HEK293 (cell line): ENCODE measurements around the gene PTPRN2.

Source experiments
- CTCF ChIP-seq: fragments of 450-650 bp; formaldehyde crosslinking; IDR thresholded peaks from 2 replicates; pipeline ENCODE4 v1.5.1; 2016; ENCODE audit warnings: missing biosample characterization, missing genetic modification characterization
- ELK4 ChIP-seq: IDR thresholded peaks from 2 replicates; pipeline ENCODE4 v1.6.1; 2011; ENCODE audit warnings: mild to moderate bottlenecking, low read depth, low read length, borderline replicate concordance
- PRDM10 ChIP-seq: fragments of 450-650 bp; formaldehyde crosslinking; IDR thresholded peaks from 2 replicates; pipeline ENCODE4 v1.5.1; 2016; ENCODE audit warnings: missing biosample characterization, missing genetic modification characterization
- TSHZ1 ChIP-seq: fragments of 450-650 bp; formaldehyde crosslinking; IDR thresholded peaks from 2 replicates; pipeline ENCODE4 v1.5.1; 2016; ENCODE audit warnings: missing biosample characterization, missing genetic modification characterization, borderline replicate concordance
- ZBTB17 ChIP-seq: fragments of 450-650 bp; formaldehyde crosslinking; IDR thresholded peaks from 2 replicates; pipeline ENCODE4 v1.5.1; 2016; ENCODE audit warnings: missing biosample characterization, missing genetic modification characterization
- ZBTB26 ChIP-seq: fragments of 450-650 bp; formaldehyde crosslinking; optimal IDR thresholded peaks from 2 replicates; pipeline ENCODE3; 2016; ENCODE audit warnings: missing biosample characterization, mild to moderate bottlenecking, missing genetic modification characterization
- ZNF121 ChIP-seq: fragments of 450-650 bp; formaldehyde crosslinking; IDR thresholded peaks from 2 replicates; pipeline ENCODE4 v1.5.1; 2016; ENCODE audit warnings: missing biosample characterization, missing genetic modification characterization
- ZNF184 ChIP-seq: fragments of 450-650 bp; IDR thresholded peaks from 2 replicates; pipeline ENCODE4 v1.5.1; 2018; ENCODE audit warnings: missing biosample characterization, mild to moderate bottlenecking, missing genetic modification characterization
- ZNF24 ChIP-seq: fragments of 450-650 bp; formaldehyde crosslinking; IDR thresholded peaks from 2 replicates; pipeline ENCODE4 v1.5.1; 2016; ENCODE audit warnings: missing biosample characterization, missing genetic modification characterization
- ZNF398 ChIP-seq: fragments of 450-650 bp; formaldehyde crosslinking; IDR thresholded peaks from 2 replicates; pipeline ENCODE4 v1.5.1; 2017; ENCODE audit warnings: missing biosample characterization, missing genetic modification characterization
- ZNF544 ChIP-seq: fragments of 450-650 bp; formaldehyde crosslinking; IDR thresholded peaks from 2 replicates; pipeline ENCODE4 v1.5.0; 2017; ENCODE audit warnings: missing biosample characterization, missing genetic modification characterization
- ZNF623 ChIP-seq: fragments of 450-650 bp; formaldehyde crosslinking; IDR thresholded peaks from 2 replicates; pipeline ENCODE4 v1.5.1; 2016; ENCODE audit warnings: missing biosample characterization, missing genetic modification characterization
- ZNF645 ChIP-seq: fragments of 450-650 bp; formaldehyde crosslinking; IDR thresholded peaks from 2 replicates; pipeline ENCODE4; 2016; ENCODE audit warnings: missing biosample characterization, missing genetic modification characterization
- ZNF747 ChIP-seq: fragments of 450-650 bp; formaldehyde crosslinking; IDR thresholded peaks from 2 replicates; pipeline ENCODE4 v1.5.1; 2016; ENCODE audit warnings: missing biosample characterization, missing genetic modification characterization

GRCh38 chr7:157689269-157690057, 898.2 kb downstream of the PTPRN2 start:
- no peak for TF ChIP-seq TSHZ1 (tag by site-specific recombination)
- no peak for TF ChIP-seq CTCF (tag by site-specific recombination)
- no peak for TF ChIP-seq ZNF121 (tag by site-specific recombination)
- no peak for TF ChIP-seq ZNF623 (tag by site-specific recombination)
- no peak for TF ChIP-seq ZNF184
- TF ChIP-seq ZBTB26: no peak
- TF ChIP-seq ZNF544 (tag by site-specific recombination): no peak
- TF ChIP-seq ZNF747 (tag by site-specific recombination): no peak
- no peak for TF ChIP-seq ZBTB17
- TF ChIP-seq ELK4: no peak
- TF ChIP-seq PRDM10: no peak
- no peak for TF ChIP-seq ZNF645
- TF ChIP-seq ZNF24 (tag by site-specific recombination): no peak
- TF ChIP-seq ZNF398: no peak
